H1 (cell line): ENCODE measurements around the gene KRT222. TPM values are rescaled to one million over a fixed set of nuclear protein-coding genes. Genes with fewer than 3 reads are reported as not detected.

Source experiments
- CTCF ChIA-PET: fragments of 300-600 bp; sonication (Branson Sonifier 250); formaldehyde crosslinking; loops from one replicate; lab custom pipeline; 2021; ENCODE audit not compliant: partially characterized antibody; lab: Charles Lee
- POLR2A ChIA-PET: fragments of 300-600 bp; sonication (Branson Sonifier 250); formaldehyde crosslinking; loops from one replicate; lab custom pipeline; 2021; ENCODE audit warnings: inconsistent platforms; ENCODE audit not compliant: partially characterized antibody; lab: Charles Lee
- DNase-seq, 2 experiments: peaks; one replicate each; pipeline versions ENCODE4 v3.0.0 to v3.0.0-alpha.2; 2010 to 2022; ENCODE audit warnings: low spot score in 2 of 2, low read depth in 1 of 2, mixed read lengths in 1 of 2
- FAIRE-seq: peaks from 2 replicates; lab custom pipeline; 2011; peaks lifted over from hg19 to GRCh38; lab: Jason Lieb, UNC
- H2AFZ ChIP-seq: 2 replicates; pipeline ENCODE4 v1.8.1; 2012; ENCODE audit warnings: low read length, inconsistent platforms
- H2AK5ac ChIP-seq: 2 replicates; pipeline ENCODE4 v1.6.1; 2013; ENCODE audit warnings: low read depth, low read length
- H2BK120ac ChIP-seq: replicated peaks from 2 replicates; pipeline ENCODE3; 2013; ENCODE audit warnings: low read depth, low read length, inconsistent platforms
- H2BK12ac ChIP-seq: 2 replicates; pipeline ENCODE4 v1.6.1; 2013; ENCODE audit warnings: low read depth, low read length
- H2BK15ac ChIP-seq: 2 replicates; pipeline ENCODE4 v1.6.1; 2013; ENCODE audit warnings: low read length
- H2BK20ac ChIP-seq: 2 replicates; pipeline ENCODE4 v1.6.1; 2013; ENCODE audit warnings: low read length
- H2BK5ac ChIP-seq: 2 replicates; pipeline ENCODE4 v1.6.1; 2013; ENCODE audit warnings: low read depth, low read length
- H3K14ac ChIP-seq: 2 replicates; pipeline ENCODE4 v1.6.1; 2013; ENCODE audit warnings: inconsistent platforms; ENCODE audit not compliant: insufficient read length
- H3K18ac ChIP-seq: 2 replicates; pipeline ENCODE4 v1.6.1; 2013; ENCODE audit warnings: low read length; ENCODE audit errors: extremely low read depth
- H3K23ac ChIP-seq: 2 replicates; pipeline ENCODE4 v1.6.1; 2013; ENCODE audit warnings: inconsistent platforms; ENCODE audit not compliant: insufficient read length
- H3K23me2 ChIP-seq: 2 replicates; pipeline ENCODE4 v1.6.1; 2013; ENCODE audit warnings: low read depth, low read length
- H3K27ac ChIP-seq: 2 replicates; pipeline ENCODE4 v1.6.1; 2011; ENCODE audit warnings: low read depth, low read length, inconsistent platforms
- H3K27me3 ChIP-seq, 4 experiments: replicated peaks in 1 of 4; 1 replicate in 1 of 4; 2 replicates in 3 of 4; pipeline versions ENCODE4 v1.6.1 to v1.8.1; 2011 to 2013; ENCODE audit warnings: low read length in 3 of 4, mild to moderate bottlenecking in 3 of 4, inconsistent platforms in 2 of 4, mixed read lengths in 2 of 4, moderate library complexity in 1 of 4; ENCODE audit not compliant: control insufficient read depth in 3 of 4, insufficient read depth in 3 of 4; ENCODE audit errors: extremely low read depth in 1 of 4
- H3K36me3 ChIP-seq, 4 experiments: 2 replicates each; pipeline versions ENCODE4 v1.6.1 to v1.8.1; 2011 to 2013; ENCODE audit warnings: mild to moderate bottlenecking in 4 of 4, low read length in 3 of 4, moderate library complexity in 2 of 4, control low read depth in 1 of 4, inconsistent platforms in 1 of 4; ENCODE audit not compliant: insufficient read depth in 4 of 4, control insufficient read depth in 2 of 4
- H3K4ac ChIP-seq: replicated peaks from 2 replicates; pipeline ENCODE3; 2013; ENCODE audit warnings: low read length, low read depth, mixed read lengths, inconsistent platforms; ENCODE audit not compliant: insufficient read length
- H3K4me1 ChIP-seq, 4 experiments: replicated peaks in 1 of 4; 1 replicate in 1 of 4; 2 replicates in 3 of 4; pipeline versions ENCODE4 v1.6.1 to v1.8.1; 2011 to 2013; ENCODE audit warnings: low read length in 3 of 4, inconsistent platforms in 2 of 4, mixed read lengths in 1 of 4; ENCODE audit not compliant: insufficient read depth in 4 of 4, control insufficient read depth in 3 of 4
- H3K4me2 ChIP-seq, 2 experiments: 2 replicates each; pipeline versions ENCODE4 v1.6.1 to v1.8.1; 2011 to 2013; ENCODE audit warnings: low read depth in 2 of 2, low read length in 2 of 2, control low read depth in 1 of 2, inconsistent platforms in 1 of 2, mild to moderate bottlenecking in 1 of 2; ENCODE audit not compliant: insufficient read depth in 1 of 2
- H3K4me3 ChIP-seq, 4 experiments: fragments of 200-600, 300-600 bp in 1 of 4; sonication (generic), shearing (Covaris generic), sonication (Bioruptor Twin) in 1 of 4; 2 replicates each; pipeline versions ENCODE4 v1.5.1 to v1.8.1; 2011 to 2016; ENCODE audit warnings: low read length in 4 of 4, low read depth in 3 of 4, control low read depth in 2 of 4, inconsistent platforms in 2 of 4, mild to moderate bottlenecking in 2 of 4, mixed read lengths in 1 of 4, moderate library complexity in 1 of 4; ENCODE audit not compliant: insufficient read depth in 2 of 4; ENCODE audit errors: extremely low read depth in 1 of 4
- H3K56ac ChIP-seq: replicated peaks from 2 replicates; pipeline ENCODE3; 2013; ENCODE audit warnings: low read depth, mild to moderate bottlenecking, mixed read lengths, low read length, inconsistent platforms; ENCODE audit not compliant: insufficient read length
- H3K79me1 ChIP-seq: 2 replicates; pipeline ENCODE4 v1.6.1; 2013; ENCODE audit warnings: low read depth, low read length, control low read depth
- H3K79me2 ChIP-seq, 2 experiments: 2 replicates each; pipeline versions ENCODE4 v1.6.1 to v1.8.1; 2012 to 2013; ENCODE audit warnings: low read length in 2 of 2, mild to moderate bottlenecking in 2 of 2, inconsistent platforms in 1 of 2; ENCODE audit not compliant: insufficient read depth in 2 of 2, control insufficient read depth in 1 of 2
- H3K9ac ChIP-seq, 4 experiments: replicated peaks in 1 of 4; 1 replicate in 1 of 4; 2 replicates in 3 of 4; pipeline versions ENCODE4 v1.6.1 to v1.8.1; 2011 to 2013; ENCODE audit warnings: low read depth in 3 of 4, low read length in 3 of 4, control low read depth in 2 of 4, mild to moderate bottlenecking in 2 of 4, moderate library complexity in 2 of 4, inconsistent platforms in 1 of 4; ENCODE audit errors: extremely low read depth in 1 of 4
- H3K9me3 ChIP-seq, 2 experiments: 2 replicates each; pipeline versions ENCODE4 v1.6.1 to v1.8.1; 2012 to 2013; ENCODE audit warnings: mild to moderate bottlenecking in 2 of 2, moderate library complexity in 2 of 2, control low read depth in 1 of 2, inconsistent platforms in 1 of 2, low read depth in 1 of 2, low read length in 1 of 2, mixed read lengths in 1 of 2; ENCODE audit not compliant: insufficient read depth in 2 of 2
- H4K20me1 ChIP-seq, 2 experiments: replicated peaks in 1 of 2; 2 replicates each; pipeline versions ENCODE3 to v1.8.1; 2011 to 2013; ENCODE audit warnings: inconsistent platforms in 2 of 2, low read length in 2 of 2, mild to moderate bottlenecking in 1 of 2; ENCODE audit not compliant: insufficient read depth in 2 of 2, control insufficient read depth in 1 of 2
- H4K5ac ChIP-seq: 2 replicates; pipeline ENCODE4 v1.6.1; 2013; ENCODE audit warnings: low read length, low read depth, mixed read lengths, inconsistent platforms; ENCODE audit not compliant: insufficient read length
- H4K8ac ChIP-seq: 2 replicates; pipeline ENCODE4 v1.8.0; 2013; ENCODE audit warnings: mild to moderate bottlenecking, moderate library complexity, low read length, inconsistent platforms; ENCODE audit not compliant: insufficient read depth; ENCODE audit errors: extremely low read depth
- H4K91ac ChIP-seq: replicated peaks from 2 replicates; pipeline ENCODE3; 2013; ENCODE audit warnings: low read length, mixed read lengths, inconsistent platforms; ENCODE audit not compliant: insufficient read length
- CBX5 ChIP-seq: fragments of 300-800, 300-1000 bp; sonication (generic); IDR thresholded peaks from 2 replicates; pipeline ENCODE4 v1.7.1; 2016; ENCODE audit warnings: antibody characterized with exemption, low read length, low read depth
- HDAC6 ChIP-seq: IDR thresholded peaks from one replicate; pipeline ENCODE4 v1.7.1; 2012; ENCODE audit warnings: low read depth, mild to moderate bottlenecking, inconsistent platforms, low read length, moderate library complexity
- JUN ChIP-seq: IDR thresholded peaks from 2 replicates; pipeline ENCODE4 v1.6.1; 2011; ENCODE audit warnings: low read depth, mild to moderate bottlenecking, improper control_type of control experiment, low read length
- NRF1 ChIP-seq: IDR thresholded peaks from 2 replicates; pipeline ENCODE4 v1.6.1; 2011; ENCODE audit warnings: mild to moderate bottlenecking, low read depth, low read length, improper control_type of control experiment
- POLR2A ChIP-seq, 2 experiments: IDR thresholded peaks; 1 replicate in 1 of 2; 2 replicates in 1 of 2; pipeline ENCODE4 v1.6.1; 2011; ENCODE audit warnings: low read depth in 2 of 2, low read length in 2 of 2, mild to moderate bottlenecking in 2 of 2; ENCODE audit errors: control extremely low read depth in 1 of 2
- POLR2AphosphoS5 ChIP-seq: IDR thresholded peaks from 2 replicates; pipeline ENCODE4 v1.6.1; 2011; ENCODE audit warnings: low read depth, low read length
- RBBP5 ChIP-seq: IDR thresholded peaks from 2 replicates; pipeline ENCODE4 v1.7.1; 2012; ENCODE audit warnings: low read depth, mild to moderate bottlenecking, inconsistent platforms, low read length, moderate library complexity, borderline replicate concordance
- TAF1 ChIP-seq: IDR thresholded peaks from 2 replicates; pipeline ENCODE4 v1.6.1; 2011; ENCODE audit warnings: mild to moderate bottlenecking, low read depth, low read length
- WGBS, 2 experiments: shearing (Covaris generic) in 1 of 2; methylation state at CpG; one replicate each; pipeline versions ENCODE4 v1.1.6 to v1.1.7; 2013 to 2015; ENCODE audit warnings: low lambda C conversion rate in 2 of 2, mixed read lengths in 2 of 2, inconsistent platforms in 1 of 2, low coverage in 1 of 2, missing lambda C conversion rate in 1 of 2; ENCODE audit not compliant: insufficient replicate concordance in 2 of 2, insufficient coverage in 1 of 2, insufficient read length in 1 of 2; ENCODE audit errors: extremely low coverage in 1 of 2, missing lambda C conversion rate in 1 of 2; 5-methylcytosine and 5-hydroxymethylcytosine counted together
- polyA plus RNA-seq, 7 experiments: library from polyadenylated mRNA; depleted of rRNA in 3 of 7; stranded (reverse) in 5 of 7; unstranded in 2 of 7; fragments of >200 nt in 5 of 7; fragments of 200-250 nt in 2 of 7; gene quantifications; 1 replicate in 5 of 7; 2 replicates in 1 of 7; 4 replicates in 1 of 7; pipeline versions ENCODE4 v1.2.1 to v1.2.3, GENCODE V29; 2011 to 2013; ENCODE audit warnings: missing spikeins in 2 of 7, mixed read lengths in 2 of 7
- total RNA-seq: library from RNA; stranded (reverse); fragmentation: NEBNext Ultra II Directional; extraction: Animal tissue kit (Norgen Biotek cat#: 25700); gene quantifications from 2 replicates; pipeline ENCODE4 v1.2.1, GENCODE V29; 2021

The KRT222 gene
- total and polyA plus RNA-seq, 2 of the 8 experiments (the other 6 are each of a cell fraction or from before 2014, with no cell fraction given) = 0.08 to 0.61 TPM

DNA sequence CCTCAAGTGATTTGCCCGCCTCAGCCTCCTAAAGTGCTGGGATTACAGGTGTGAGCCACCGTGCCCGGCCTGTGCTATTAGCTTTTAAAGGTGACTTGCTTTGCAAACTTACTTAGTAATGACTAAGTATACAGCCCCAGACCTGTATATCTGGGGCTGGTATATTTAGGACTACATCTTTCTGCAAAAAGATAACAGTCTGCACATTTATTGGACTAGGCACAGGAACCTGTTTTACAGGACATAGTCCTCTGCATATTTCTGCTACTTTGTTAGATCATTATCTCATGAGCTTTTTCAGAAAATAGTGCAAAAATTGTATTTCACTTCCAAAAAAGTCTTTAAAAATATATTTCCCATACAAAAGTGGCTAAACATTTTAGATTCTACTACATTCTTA lies 37.3 kb upstream of the KRT222 start:
- Histone ChIP-seq H4K8ac (no peak overlapping the region), H3K4me2 (no peak overlapping the region), H3K79me1 (no peaks in the 10 kb centered on the region), H3K9ac (no peak overlapping the region), H2BK15ac (no peak overlapping the region), H3K4ac (no peak overlapping the region), H3K36me3 (no peaks in the 10 kb centered on the region), H2AFZ (no peak overlapping the region), H3K4me1 (no peaks in the 10 kb centered on the region), H2BK20ac (no peak overlapping the region), H3K23me2 (no peaks in the 10 kb centered on the region), H3K9me3 (no peaks in the 10 kb centered on the region), H4K20me1 (no peaks in the 10 kb centered on the region), H3K27ac (no peak overlapping the region), H3K56ac (no peak overlapping the region), H2BK12ac (no peak overlapping the region), H3K18ac (no peak overlapping the region), H3K14ac (no peak overlapping the region), H3K27me3 (no peaks in the 10 kb centered on the region), H3K79me2 (no peaks in the 10 kb centered on the region), H2BK5ac (no peak overlapping the region), H4K91ac (no peak overlapping the region), H2AK5ac (no peak overlapping the region), H4K5ac (no peak overlapping the region), H3K4me3 (no peak overlapping the region), H3K23ac (no peak overlapping the region), H2BK120ac (no peak overlapping the region)
- ChIA-PET POLR2A (no interaction called here), CTCF (interaction anchor here (0.7 to 1.2 kb wide), 2 partner anchors 69 to 157 kb away, joined by 3 to 4 read pairs; no protein-coding TSS in a partner anchor)
- TF ChIP-seq TAF1 = no peak
- no peak for TF ChIP-seq NRF1
- no peak for TF ChIP-seq POLR2A (IDR thresholded peaks at IDR 0.05; ENCODE audit: control extremely low read depth in 1 of 2, low read depth in 2 of 2, low read length in 2 of 2)
- no peak for TF ChIP-seq RBBP5
- no peak for TF ChIP-seq JUN
- no peak for TF ChIP-seq POLR2AphosphoS5
- TF ChIP-seq HDAC6 = no peak
- TF ChIP-seq CBX5 = no peak
- DNase-seq = no peak
- WGBS, 2 experiments = 94% methylated on average over 3 of the region's 3 CpGs; no CpG with 5 or more reads in 1 of the 2 experiments
- FAIRE-seq = no peak
